Right forelimb (tissue), 1 donor: ENCODE measurements around the gene TIE1.
"Not testable (repeated sequence)": the region's sequence is repeated elsewhere in the genome, so short reads cannot be mapped to it uniquely, and the experiment has no call there.

Source experiments
- DNase-seq: peaks from one replicate; pipeline ENCODE4 v3.0.0-alpha.2; 2018

The TIE1 gene

DNA sequence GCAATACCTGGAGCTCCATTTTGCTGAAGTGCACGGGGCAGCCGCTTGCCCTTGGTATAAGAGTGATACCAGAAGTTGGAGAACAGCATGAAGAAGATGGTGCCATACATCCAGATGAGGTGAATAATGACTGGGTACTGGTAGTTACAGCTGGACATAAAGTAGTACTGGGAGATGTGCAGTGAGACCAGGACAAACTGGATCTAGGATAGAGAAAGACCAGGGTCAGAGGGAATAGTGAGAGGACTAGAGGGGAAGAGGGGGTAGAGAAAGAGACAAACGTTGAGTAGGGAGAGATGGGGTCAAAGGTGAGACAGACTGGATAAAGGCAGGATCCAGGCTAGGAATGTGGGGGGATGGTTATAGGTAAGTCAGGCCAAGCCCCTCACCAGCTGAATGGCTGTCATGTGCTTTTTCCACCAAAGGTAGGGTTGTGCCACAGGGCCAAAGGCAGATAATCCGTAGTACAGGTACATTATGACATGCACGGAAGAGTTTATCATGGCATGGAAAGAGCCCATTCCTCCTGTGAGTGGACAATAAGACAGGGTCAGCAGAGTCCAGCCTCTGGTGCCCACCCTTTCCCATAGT lies 63.2 kb downstream of the TIE1 start:
- DNase-seq, result no peak

DNA sequence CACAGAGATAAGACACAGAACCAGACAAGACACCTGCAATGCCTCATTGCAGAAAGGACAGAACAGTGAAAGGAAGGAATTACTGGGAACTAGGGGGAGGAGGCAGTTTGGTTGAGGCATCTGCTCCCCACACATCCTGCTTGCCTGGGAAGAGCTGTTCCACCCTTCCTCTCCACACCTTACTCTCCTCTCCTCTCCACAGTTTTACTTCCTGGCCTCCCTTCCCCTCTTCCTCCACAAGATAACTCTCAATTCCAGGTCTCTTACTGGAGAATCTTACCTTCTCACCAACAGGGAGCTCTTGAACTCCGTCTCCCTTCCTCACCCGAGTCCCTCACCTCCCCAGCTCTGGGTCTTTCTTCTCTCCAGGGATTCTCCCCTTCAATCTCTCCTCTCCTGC lies 64.9 kb downstream of the TIE1 start:
- no peak for DNase-seq

DNA sequence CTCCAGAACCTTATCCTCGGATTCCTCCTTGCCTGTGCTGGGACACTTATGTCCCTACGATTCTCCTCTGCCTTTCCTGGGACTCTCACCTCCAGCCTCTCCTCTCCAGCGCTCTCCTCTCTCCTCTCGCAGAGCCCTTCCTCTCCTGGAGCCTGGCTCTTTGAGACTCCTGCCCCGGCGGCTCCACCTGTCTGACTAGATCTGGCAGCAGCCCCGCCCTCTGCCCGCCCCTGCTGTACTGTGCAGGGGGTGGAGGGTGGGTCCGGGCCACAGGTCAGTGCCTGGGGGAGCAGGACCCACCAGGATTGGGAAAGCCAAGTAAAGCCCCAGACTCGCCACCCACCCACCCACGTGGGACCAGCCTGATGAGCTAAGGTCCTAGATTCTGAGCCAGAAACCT lies 65.4 kb downstream of the TIE1 start:
- DNase-seq, result no peak

DNA sequence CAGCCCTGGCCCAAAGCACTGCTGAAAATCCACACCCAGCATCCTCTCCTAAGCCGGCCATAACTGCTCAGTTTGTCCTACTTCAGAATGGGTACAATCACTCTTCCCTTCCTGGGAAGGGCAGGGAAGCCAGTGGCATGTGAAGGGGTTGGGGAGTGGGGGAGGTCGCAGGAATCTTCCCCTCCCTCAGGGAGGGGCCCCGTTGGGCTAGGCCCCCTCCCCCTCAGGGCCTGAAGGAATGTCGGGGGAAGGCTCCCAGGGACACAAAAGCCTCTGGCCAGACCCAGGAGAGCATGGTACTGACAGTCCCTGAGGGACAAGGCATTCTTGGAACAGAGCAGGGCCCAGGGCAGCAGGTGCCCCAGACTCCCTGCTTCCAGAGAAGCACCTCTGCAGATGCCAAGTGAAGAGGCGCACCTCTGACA lies 65.8 kb downstream of the TIE1 start:
- no peak for DNase-seq

DNA sequence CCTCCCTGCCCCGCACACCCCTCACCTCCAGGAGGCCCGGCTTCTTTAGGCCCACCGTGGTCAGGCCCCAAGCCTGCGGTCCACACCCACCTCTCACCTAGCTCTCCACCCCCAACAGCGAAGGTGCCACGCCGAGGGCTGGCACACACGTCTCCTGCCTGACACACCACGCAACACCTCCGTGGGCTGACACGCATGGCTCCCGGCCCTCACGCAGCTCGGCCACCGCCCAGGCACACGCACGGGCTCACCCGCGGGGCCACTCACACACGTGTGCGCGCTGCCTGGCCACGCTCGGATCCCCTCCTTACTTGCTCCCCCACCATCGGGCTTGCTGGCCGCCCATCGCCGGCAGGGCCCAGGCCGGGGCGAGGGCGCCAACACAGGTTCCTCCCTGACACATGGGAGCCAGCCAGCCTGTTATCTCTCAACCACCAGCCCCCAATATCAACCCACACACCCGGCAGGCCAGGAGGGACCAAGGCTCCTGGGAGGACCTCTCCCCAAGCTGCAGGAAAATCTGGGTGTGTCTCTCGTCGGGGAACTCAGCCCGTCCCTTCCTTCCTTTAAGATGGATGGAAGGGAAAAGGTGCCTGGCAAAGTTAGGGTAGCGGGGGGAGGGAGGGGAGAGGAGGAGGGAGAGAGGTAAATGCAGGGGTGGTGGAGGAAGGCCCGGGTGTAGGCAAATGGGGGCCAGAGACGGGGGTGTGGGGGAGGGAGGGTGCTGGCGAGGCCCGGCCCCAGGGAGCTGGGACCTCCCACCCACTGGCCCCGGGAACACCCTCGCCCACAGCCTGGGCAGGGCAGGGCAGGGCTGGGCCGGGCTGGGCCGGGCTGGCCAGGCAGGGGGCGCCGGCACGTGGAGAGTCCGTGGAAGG lies 66.5 kb downstream of the TIE1 start:
- DNase-seq, result no peak

DNA sequence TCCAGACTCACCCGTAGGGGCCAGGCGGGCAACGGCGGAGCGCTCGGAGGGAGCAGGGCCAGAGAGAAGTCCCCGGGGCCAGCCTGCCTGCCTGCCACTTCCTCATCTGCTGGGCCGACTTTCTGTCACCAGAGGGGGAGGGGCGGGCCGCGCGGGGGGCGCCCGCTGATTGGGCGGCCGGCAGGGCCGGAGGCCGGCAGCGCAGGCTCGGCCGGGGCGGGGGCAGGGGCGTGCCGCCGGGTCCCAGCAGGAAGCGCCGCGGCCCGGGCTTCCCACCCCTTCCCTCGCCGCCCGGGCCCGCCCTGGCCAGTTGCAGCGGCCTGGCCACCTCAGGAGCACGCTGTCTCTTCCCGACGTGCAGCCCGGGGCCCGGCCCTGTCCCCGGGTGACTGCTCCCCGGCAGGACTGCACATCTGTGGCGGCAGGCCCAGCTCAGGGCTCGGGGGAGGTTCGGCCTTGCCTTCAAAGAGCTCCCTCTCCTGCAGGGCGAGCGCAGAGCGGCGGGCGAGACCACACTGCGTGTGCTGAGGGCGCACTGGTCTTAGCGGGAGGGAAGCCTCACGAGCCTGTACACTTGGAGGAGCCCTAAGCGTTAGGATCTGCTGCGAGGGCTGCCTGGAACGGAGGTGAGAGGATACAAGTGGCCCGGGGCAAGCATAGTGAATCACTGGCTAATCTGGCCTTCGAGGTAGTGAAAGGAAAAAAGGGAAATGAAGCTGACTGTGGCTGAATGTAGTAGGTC lies 67.3 kb downstream of the TIE1 start, which contains the start of gene ELOVL1:
Gene ELOVL1, minus strand, starts transcription at position 108 of the 742 bp plus-strand sequence. CDS start 2,402 bp downstream, outside the sequence.
- peak; percentile 92 for DNase-seq

DNA sequence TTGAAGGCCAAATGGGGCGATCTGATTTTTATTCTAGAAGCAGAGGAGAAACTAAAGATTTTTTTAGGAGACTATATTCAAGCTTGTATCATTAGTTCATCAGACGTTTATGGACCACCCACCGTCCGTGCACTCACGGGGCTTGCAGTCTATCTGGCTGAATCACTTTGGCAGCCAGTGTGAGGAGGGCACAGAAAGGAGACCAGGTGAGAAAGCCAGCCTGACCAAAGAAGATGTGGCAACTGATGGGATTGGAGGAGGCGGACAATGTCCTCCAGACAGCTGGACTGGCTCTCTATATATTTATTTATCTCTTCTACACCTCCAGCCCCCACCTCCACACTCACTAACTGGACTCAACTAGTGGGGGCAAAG lies 67.9 kb downstream of the TIE1 start:
- DNase-seq, result no peak

DNA sequence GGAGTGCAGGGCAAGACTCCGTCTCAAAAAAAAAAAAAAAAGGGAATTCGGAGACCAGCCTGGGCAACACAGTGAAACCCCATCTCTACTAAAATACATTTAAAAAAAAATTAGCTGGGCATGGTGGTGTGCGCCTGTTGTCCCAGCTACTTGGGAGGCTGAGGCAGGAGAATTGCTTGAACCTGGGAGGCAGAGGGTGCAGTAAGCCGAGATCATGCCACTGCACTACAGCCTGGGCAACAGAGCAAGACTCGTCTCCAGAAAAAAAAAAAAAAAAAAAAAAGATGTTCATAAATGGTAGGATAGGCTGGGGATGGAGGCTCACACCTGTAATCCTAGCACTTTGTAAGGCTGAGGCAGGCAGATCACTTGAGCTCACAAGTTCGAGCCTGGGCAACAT lies 69.0 kb downstream of the TIE1 start:
- DNase-seq, result not testable (repeated sequence)

DNA sequence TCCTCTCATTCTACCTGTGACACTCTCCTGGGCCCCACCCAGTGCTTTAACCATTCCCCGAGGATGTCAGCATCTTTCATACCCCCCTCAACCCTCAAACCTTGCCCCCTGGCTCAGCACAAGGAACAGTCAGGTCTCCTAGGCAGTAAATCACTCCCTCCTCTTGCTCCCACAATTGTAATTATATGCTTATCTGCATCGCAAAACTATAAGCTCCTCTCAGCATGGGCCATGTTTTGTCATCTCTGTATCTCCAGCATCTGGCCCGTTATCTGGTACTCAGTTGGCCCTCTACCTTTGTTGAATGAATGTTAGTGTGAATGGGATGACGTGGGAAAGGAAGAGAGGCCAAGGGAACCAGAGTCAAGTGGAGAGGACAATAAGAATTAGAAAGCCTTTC lies 69.8 kb downstream of the TIE1 start:
- no peak for DNase-seq

DNA sequence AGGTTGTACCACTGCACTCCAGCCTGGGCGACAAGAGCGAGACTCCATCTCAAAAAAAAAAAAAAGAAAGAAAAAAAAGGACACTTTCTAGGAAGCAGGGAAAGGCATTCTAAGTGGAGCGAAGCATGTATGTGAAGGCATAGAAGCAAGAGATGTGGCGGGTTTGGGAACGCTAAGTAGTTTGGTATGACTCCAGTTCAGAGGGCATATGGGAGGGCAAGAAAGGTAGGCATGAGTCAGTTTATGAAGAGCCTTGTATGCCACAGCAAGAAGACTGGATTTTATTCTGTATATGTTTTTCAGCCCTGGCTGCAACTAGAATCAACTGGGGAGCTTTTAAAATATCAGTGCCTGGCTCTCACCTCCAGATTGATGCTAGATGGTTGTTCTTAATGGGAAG lies 71.4 kb downstream of the TIE1 start:
- DNase-seq, result no peak
